GM23338 (cell line): ENCODE data around the gene TARBP2. TPM values are rescaled to one million over a fixed set of nuclear protein-coding genes. Genes with fewer than 3 reads are reported as not detected.

Experiments
- ATAC-seq: fragments of 200-7000 bp; cut with Tn5 transposase; 3 replicates; pipeline ENCODE4 v1.9.1; 2020
- DNase-seq: peaks from one replicate; pipeline ENCODE4 v3.0.0-alpha.2; 2015; ENCODE audit warnings: low spot score
- H2AFZ ChIP-seq: fragments of 200-600 bp; sonication (generic); 2 replicates; pipeline ENCODE4 v1.8.0; 2016; ENCODE audit warnings: antibody characterized with exemption, mild to moderate bottlenecking, moderate library complexity
- H3F3A ChIP-seq: fragments of 200-600 bp; sonication (generic); replicated peaks from 2 replicates; pipeline ENCODE4 v1.8.0; 2017; ENCODE audit warnings: antibody characterized with exemption, mixed run types, low read depth
- H3K27ac ChIP-seq: fragments of 200-600 bp; sonication (generic); 2 replicates; pipeline ENCODE4 v1.6.1; 2016; ENCODE audit warnings: low read depth
- H3K27me3 ChIP-seq: fragments of 200-600 bp; sonication (generic); 2 replicates; pipeline ENCODE4 v1.8.0; 2016; ENCODE audit warnings: mild to moderate bottlenecking, mixed run types, moderate library complexity; ENCODE audit not compliant: insufficient read depth
- H3K36me3 ChIP-seq: fragments of 200-600 bp; sonication (generic); 2 replicates; pipeline ENCODE4 v1.8.0; 2016; ENCODE audit warnings: mild to moderate bottlenecking; ENCODE audit not compliant: insufficient read depth
- H3K4me1 ChIP-seq: fragments of 200-600 bp; sonication (generic); 2 replicates; pipeline ENCODE4 v1.8.0; 2016; ENCODE audit warnings: mild to moderate bottlenecking, moderate library complexity; ENCODE audit not compliant: insufficient read depth
- H3K4me2 ChIP-seq: fragments of 200-600 bp; sonication (generic); 2 replicates; pipeline ENCODE4 v1.7.1; 2017; ENCODE audit warnings: mixed run types
- H3K4me3 ChIP-seq: fragments of 200-600 bp; sonication (generic); 2 replicates; pipeline ENCODE4 v1.6.1; 2016; ENCODE audit warnings: mixed run types
- H3K79me2 ChIP-seq: fragments of 200-600 bp; sonication (generic); replicated peaks from 2 replicates; pipeline ENCODE4 v1.8.0; 2017; ENCODE audit warnings: mild to moderate bottlenecking; ENCODE audit not compliant: insufficient read depth
- H3K9me2 ChIP-seq: fragments of 200-600 bp; sonication (generic); 2 replicates; pipeline ENCODE4 v1.8.0; 2017; ENCODE audit not compliant: insufficient read depth
- H4K20me1 ChIP-seq: fragments of 200-600 bp; sonication (generic); replicated peaks from 2 replicates; pipeline ENCODE4 v1.8.0; 2017; ENCODE audit warnings: mild to moderate bottlenecking; ENCODE audit not compliant: insufficient read depth
- H3K27ac Mint-ChIP-seq: 2 replicates; pipeline ENCODE4 v1.8.0; 2020; ENCODE audit warnings: inconsistent platforms, mild to moderate bottlenecking, moderate library complexity, mixed read lengths
- H3K27me3 Mint-ChIP-seq: 3 replicates; pipeline ENCODE4 v1.8.0; 2022; ENCODE audit warnings: low read depth, mild to moderate bottlenecking, moderate library complexity, mixed read lengths, inconsistent platforms; ENCODE audit not compliant: insufficient read depth, poor library complexity
- H3K36me3 Mint-ChIP-seq: 3 replicates; pipeline ENCODE4 v1.8.0; 2021; ENCODE audit warnings: low read depth, mild to moderate bottlenecking, inconsistent platforms, moderate library complexity, mixed read lengths
- H3K4me1 Mint-ChIP-seq: 3 replicates; pipeline ENCODE4 v1.8.0; 2020; ENCODE audit warnings: mild to moderate bottlenecking, inconsistent platforms, mixed read lengths
- H3K4me3 Mint-ChIP-seq: 3 replicates; pipeline ENCODE4 v1.8.0; 2021; ENCODE audit warnings: moderate library complexity, mild to moderate bottlenecking, inconsistent platforms, mixed read lengths
- H3K9me3 Mint-ChIP-seq: 3 replicates; pipeline ENCODE4 v1.8.0; 2020; ENCODE audit warnings: moderate library complexity, mild to moderate bottlenecking, inconsistent platforms, mixed read lengths
- CREB1 ChIP-seq: fragments of 250-450 bp; sonication (Bioruptor Pico); IDR thresholded peaks from 2 replicates; pipeline ENCODE4 v1.5.0; 2020; ENCODE audit warnings: low read depth, mild to moderate bottlenecking, moderate library complexity
- CTCF ChIP-seq, 2 experiments: fragments of 200-600 bp in 1 of 2; sonication (generic) in 1 of 2; conservative IDR thresholded peaks; 2 replicates each; pipeline versions ENCODE4 v1.5.1 to v1.6.1; 2016 to 2017; ENCODE audit warnings: antibody characterized with exemption in 2 of 2, low read depth in 2 of 2, mild to moderate bottlenecking in 2 of 2, moderate library complexity in 1 of 2
- EZH2phosphoT487 ChIP-seq: fragments of 200-600 bp; sonication (generic); IDR thresholded peaks from one replicate; pipeline ENCODE4 v1.8.1; 2018; ENCODE audit warnings: antibody characterized with exemption; ENCODE audit not compliant: unreplicated experiment
- JUNB ChIP-seq: IDR thresholded peaks from one replicate; pipeline ENCODE4 v1.6.1; 2016; ENCODE audit warnings: antibody characterized with exemption; ENCODE audit not compliant: unreplicated experiment
- NANOG ChIP-seq: IDR thresholded peaks from 2 replicates; pipeline ENCODE4 v1.6.1; 2016; ENCODE audit warnings: antibody characterized with exemption, borderline replicate concordance
- POLR2AphosphoS5 ChIP-seq: IDR thresholded peaks from 2 replicates; pipeline ENCODE4 v1.6.1; 2016; ENCODE audit warnings: antibody characterized with exemption, low read depth
- STAT1 ChIP-seq: IDR thresholded peaks from one replicate; pipeline ENCODE4 v1.6.1; 2016; ENCODE audit warnings: antibody characterized with exemption; ENCODE audit not compliant: unreplicated experiment
- ZNF114 ChIP-seq: fragments of 250-450 bp; sonication (Bioruptor Pico); IDR thresholded peaks from 2 replicates; pipeline ENCODE4 v1.5.0; 2020; ENCODE audit warnings: mild to moderate bottlenecking, moderate library complexity
- ZNF331 ChIP-seq: fragments of 250-450 bp; sonication (Bioruptor Pico); IDR thresholded peaks from 2 replicates; pipeline ENCODE4 v1.5.0; 2020; ENCODE audit warnings: low read depth, mild to moderate bottlenecking, moderate library complexity
- ZNF462 ChIP-seq: fragments of 250-450 bp; sonication (Bioruptor Pico); IDR thresholded peaks from 2 replicates; pipeline ENCODE4 v1.5.0; 2020; ENCODE audit warnings: mild to moderate bottlenecking, moderate library complexity
- polyA plus RNA-seq: library from polyadenylated mRNA; unstranded; fragments of >200 nt; fragmentation: Nextera tagmentation; extraction: Ambion mirVana; gene quantifications from 2 replicates; pipeline ENCODE4 v1.2.1, GENCODE V29; 2016
- total RNA-seq: library from RNA; depleted of rRNA; stranded (reverse); fragments of >200 nt; shearing (Covaris generic); gene quantifications from 2 replicates; pipeline ENCODE4 v1.2.3, GENCODE V29; 2014

TARBP2 gene
- total and polyA plus RNA-seq, 2 experiments from 2014 or later, result 57.0 to 83.4 TPM

- Histone ChIP-seq H4K20me1 (peaks cover 37% of the 10 kb centered on the region), H3K36me3 (peaks cover 19% of the 10 kb centered on the region), H3F3A (peaks cover 34% of the 10 kb centered on the region), H3K27me3 (no peaks in the 10 kb centered on the region), H3K4me2 (no peak overlapping the region), H3K9me2 (no peaks in the 10 kb centered on the region), H3K4me3 (no peak overlapping the region), H3K79me2 (no peaks in the 10 kb centered on the region), H2AFZ (no peak overlapping the region), H3K27ac (no peak overlapping the region), H3K4me1 (peaks cover 12% of the 10 kb centered on the region)
- ATAC-seq, result no peak
- no peak overlapping the region for H3K4me3 Mint-ChIP-seq
- no peak for DNase-seq
- H3K27ac Mint-ChIP-seq, result no peak overlapping the region
- no peaks in the 10 kb centered on the region; the same call in 2 of the 3 replicates for H3K9me3 Mint-ChIP-seq
- TF ChIP-seq CREB1 (CRISPR knock-in tag), result no peak
- TF ChIP-seq ZNF331 (CRISPR knock-in tag), result no peak
- no peak for TF ChIP-seq NANOG
- TF ChIP-seq ZNF114 (CRISPR knock-in tag), result no peak
- no peak for TF ChIP-seq CTCF (conservative IDR thresholded peaks at IDR 0.05; ENCODE audit: low read depth in 2 of 2)
- no peak for TF ChIP-seq STAT1
- TF ChIP-seq JUNB, result no peak
- no peak for TF ChIP-seq EZH2phosphoT487
- no peak for TF ChIP-seq POLR2AphosphoS5
- TF ChIP-seq ZNF462 (CRISPR knock-in tag), result no peak
- H3K4me1 Mint-ChIP-seq, result peaks cover 20% of the 10 kb centered on the region
- peaks cover 71% of the 10 kb centered on the region for H3K36me3 Mint-ChIP-seq
- peaks cover 36% of the 10 kb centered on the region for H3K27me3 Mint-ChIP-seq
Observed at GRCh38 chr12:53483979-53484377, 17.1 kb upstream of the TARBP2 start.
